ENCODE results near the gene MEIS1.

GRCh38 chr2:66560683-66561082 lies 125.8 kb downstream of the MEIS1 start:
- no peak for TF ChIP-seq POLR2AphosphoS5 (IDR thresholded peaks at IDR 0.05; ENCODE audit: low read depth)
- no peak for TF ChIP-seq CTCF (conservative IDR thresholded peaks at IDR 0.05; ENCODE audit: low read depth in 2 of 2)
- no peak for TF ChIP-seq REST (IDR thresholded peaks at IDR 0.05; ENCODE audit: unreplicated experiment)
- no peak for TF ChIP-seq EZH2phosphoT487 (IDR thresholded peaks at IDR 0.05; ENCODE audit: unreplicated experiment)
- no peak for TF ChIP-seq ZNF331 (CRISPR knock-in tag; IDR thresholded peaks at IDR 0.05; ENCODE audit: low read depth)
- TF ChIP-seq EZH2 (IDR thresholded peaks at IDR 0.05; ENCODE audit: low read depth, unreplicated experiment): no peak
- no peak for TF ChIP-seq JUNB (IDR thresholded peaks at IDR 0.05; ENCODE audit: unreplicated experiment)
- TF ChIP-seq ZNF462 (CRISPR knock-in tag; IDR thresholded peaks at IDR 0.05): no peak
- TF ChIP-seq ZNF114 (CRISPR knock-in tag; IDR thresholded peaks at IDR 0.05): no peak
- TF ChIP-seq CREB1 (CRISPR knock-in tag; IDR thresholded peaks at IDR 0.05; ENCODE audit: low read depth): no peak
- TF ChIP-seq NANOG (IDR thresholded peaks at IDR 0.05; ENCODE audit: borderline replicate concordance): no peak
- TF ChIP-seq ETS1 (IDR thresholded peaks at IDR 0.05): no peak
